D721Med (cell line): ENCODE results near the gene CDH1.

Source experiments
- DNase-seq: peaks from one replicate; pipeline ENCODE4 v3.0.0; 2011; ENCODE audit warnings: low spot score; ENCODE audit not compliant: insufficient read length
- FAIRE-seq: peaks from 2 replicates; lab custom pipeline; 2011; peaks lifted over from hg19 to GRCh38; lab: Jason Lieb, UNC
- TF ChIP-seq, protein P1 (sequence below): IDR thresholded peaks from 2 replicates; pipeline ENCODE4 v1.5.1; 2012; ENCODE audit warnings: mild to moderate bottlenecking, control low read depth; ENCODE audit not compliant: insufficient read depth; ENCODE audit errors: missing control alignments

The CDH1 gene

DNA sequence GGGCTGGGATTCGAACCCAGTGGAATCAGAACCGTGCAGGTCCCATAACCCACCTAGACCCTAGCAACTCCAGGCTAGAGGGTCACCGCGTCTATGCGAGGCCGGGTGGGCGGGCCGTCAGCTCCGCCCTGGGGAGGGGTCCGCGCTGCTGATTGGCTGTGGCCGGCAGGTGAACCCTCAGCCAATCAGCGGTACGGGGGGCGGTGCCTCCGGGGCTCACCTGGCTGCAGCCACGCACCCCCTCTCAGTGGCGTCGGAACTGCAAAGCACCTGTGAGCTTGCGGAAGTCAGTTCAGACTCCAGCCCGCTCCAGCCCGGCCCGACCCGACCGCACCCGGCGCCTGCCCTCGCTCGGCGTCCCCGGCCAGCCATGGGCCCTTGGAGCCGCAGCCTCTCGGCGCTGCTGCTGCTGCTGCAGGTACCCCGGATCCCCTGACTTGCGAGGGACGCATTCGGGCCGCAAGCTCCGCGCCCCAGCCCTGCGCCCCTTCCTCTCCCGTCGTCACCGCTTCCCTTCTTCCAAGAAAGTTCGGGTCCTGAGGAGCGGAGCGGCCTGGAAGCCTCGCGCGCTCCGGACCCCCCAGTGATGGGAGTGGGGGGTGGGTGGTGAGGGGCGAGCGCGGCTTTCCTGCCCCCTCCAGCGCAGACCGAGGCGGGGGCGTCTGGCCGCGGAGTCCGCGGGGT, at the start of gene CDH1:
Gene CDH1 (plus strand): TSS at position 247 of the 684 bp plus-strand sequence. CDS start 124 bp downstream, at position 371.
- TF ChIP-seq, protein P1, sequence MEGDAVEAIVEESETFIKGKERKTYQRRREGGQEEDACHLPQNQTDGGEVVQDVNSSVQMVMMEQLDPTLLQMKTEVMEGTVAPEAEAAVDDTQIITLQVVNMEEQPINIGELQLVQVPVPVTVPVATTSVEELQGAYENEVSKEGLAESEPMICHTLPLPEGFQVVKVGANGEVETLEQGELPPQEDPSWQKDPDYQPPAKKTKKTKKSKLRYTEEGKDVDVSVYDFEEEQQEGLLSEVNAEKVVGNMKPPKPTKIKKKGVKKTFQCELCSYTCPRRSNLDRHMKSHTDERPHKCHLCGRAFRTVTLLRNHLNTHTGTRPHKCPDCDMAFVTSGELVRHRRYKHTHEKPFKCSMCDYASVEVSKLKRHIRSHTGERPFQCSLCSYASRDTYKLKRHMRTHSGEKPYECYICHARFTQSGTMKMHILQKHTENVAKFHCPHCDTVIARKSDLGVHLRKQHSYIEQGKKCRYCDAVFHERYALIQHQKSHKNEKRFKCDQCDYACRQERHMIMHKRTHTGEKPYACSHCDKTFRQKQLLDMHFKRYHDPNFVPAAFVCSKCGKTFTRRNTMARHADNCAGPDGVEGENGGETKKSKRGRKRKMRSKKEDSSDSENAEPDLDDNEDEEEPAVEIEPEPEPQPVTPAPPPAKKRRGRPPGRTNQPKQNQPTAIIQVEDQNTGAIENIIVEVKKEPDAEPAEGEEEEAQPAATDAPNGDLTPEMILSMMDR = no peak
- DNase-seq = no peak
- no peak for FAIRE-seq

DNA sequence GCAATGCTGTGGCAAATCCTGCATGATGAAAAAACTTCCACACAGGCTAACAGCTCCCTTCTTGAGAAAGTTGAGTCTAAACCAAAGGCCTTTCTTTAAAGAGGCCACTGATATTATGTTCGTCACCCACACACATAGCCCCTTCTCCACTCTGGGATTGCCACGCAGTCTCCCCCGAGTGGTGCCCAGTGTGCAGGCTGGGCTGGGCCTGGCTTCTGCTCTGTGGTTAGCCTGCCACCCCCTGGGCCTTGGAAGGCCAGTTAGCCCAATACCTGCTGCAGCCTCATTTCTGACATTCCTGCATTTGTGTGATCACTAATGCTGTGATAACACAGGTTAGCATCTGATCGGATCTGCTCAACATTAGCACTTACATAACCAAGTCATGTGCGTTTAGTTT, 47.2 kb upstream of the CDH1 start:
- TF ChIP-seq, protein P1 = no peak
- FAIRE-seq (no peak), DNase-seq (no peak)

DNA sequence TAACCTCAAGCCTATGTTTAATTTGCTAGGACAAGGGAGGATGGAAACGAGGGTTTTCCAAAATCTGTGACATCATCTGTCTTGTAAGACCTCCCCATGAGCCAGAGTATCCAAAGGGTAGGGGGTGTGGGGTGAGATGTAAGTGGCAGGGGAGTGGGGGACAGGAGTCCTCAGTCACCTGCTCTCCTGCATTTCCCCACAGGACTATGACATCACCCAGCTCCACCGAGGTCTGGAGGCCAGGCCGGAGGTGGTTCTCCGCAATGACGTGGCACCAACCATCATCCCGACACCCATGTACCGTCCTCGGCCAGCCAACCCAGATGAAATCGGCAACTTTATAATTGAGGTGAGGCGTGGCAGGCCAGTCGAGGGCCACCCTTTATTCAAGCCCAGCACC, 41.5 kb upstream of the CDH1 start:
- FAIRE-seq (no peak), DNase-seq (no peak)
- TF ChIP-seq, protein P1 = no peak

DNA sequence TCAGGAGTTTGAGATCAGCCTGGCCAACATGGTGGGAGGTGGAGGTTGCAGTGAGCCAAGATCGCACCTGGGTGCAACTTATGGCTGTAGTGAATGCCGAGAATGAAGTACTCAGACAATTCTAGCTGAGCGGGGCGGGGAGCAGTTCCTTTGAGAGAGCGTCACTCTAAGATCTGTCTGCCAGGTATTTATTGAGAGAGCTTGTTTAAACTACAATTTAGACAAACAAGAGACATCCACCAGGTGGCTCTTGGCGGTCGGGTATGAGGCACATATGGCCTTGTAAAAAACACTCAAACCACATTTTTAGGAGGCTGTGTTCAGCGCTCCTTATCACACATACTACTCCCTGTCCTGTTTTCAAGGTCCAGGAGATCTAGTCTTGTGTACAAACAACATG, 40.6 kb upstream of the CDH1 start:
- DNase-seq (no peak), FAIRE-seq (no peak)
- TF ChIP-seq, protein P1 = no peak

DNA sequence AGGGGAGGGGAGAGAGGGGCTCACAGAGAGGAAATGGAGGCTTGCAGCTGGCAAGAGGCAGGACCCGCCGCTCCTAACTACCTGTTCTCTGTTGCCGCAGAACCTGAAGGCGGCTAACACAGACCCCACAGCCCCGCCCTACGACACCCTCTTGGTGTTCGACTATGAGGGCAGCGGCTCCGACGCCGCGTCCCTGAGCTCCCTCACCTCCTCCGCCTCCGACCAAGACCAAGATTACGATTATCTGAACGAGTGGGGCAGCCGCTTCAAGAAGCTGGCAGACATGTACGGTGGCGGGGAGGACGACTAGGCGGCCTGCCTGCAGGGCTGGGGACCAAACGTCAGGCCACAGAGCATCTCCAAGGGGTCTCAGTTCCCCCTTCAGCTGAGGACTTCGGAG, 39.0 kb upstream of the CDH1 start:
- DNase-seq (no peak), FAIRE-seq (no peak)
- TF ChIP-seq, protein P1 = no peak

DNA sequence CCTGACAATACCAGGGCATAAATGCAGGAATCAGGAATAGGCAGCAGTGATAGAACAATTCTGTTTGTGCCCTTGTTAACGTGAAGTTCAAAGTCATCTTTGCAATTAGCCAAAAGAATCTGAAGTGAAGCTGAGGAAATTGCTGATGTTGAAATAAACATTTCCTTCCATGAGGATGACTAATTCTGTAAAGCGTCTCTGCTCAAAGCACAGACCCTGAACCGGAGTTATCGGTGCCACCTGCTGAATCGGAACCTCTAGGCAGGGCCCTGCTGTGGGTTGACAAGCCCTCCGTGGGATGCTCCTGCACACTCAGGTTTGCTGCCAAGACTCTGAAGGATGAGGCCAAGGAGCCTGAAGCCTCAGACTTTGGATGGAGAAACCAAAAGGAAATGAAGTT, 37.0 kb upstream of the CDH1 start:
- TF ChIP-seq, protein P1 = no peak
- no peak for DNase-seq
- FAIRE-seq = no peak

DNA sequence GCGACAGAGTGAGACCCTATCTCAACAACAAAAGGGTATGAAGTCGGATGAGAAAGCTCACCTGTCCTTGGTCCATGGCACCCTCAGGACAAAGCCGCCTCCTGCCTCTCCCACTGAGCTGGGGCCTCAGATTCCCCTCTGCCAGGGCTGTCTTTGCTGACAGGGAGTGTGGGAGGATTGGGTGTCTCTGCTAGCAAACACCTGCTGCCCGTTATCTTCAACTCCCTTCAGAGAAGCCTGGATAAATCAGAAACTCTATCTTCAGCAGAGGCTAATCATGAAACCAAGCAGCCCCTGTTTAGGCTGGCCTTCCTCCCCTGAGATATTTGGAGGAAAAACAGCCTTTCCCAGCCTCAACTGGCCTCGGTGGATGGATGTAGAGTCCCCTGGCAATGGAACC, 36.3 kb upstream of the CDH1 start:
- TF ChIP-seq, protein P1 = no peak
- DNase-seq (no peak), FAIRE-seq (no peak)
